GM18873 (cell line): ENCODE results near the gene RAMP3.

ENCODE experiments used
- ATAC-seq: cut with Tn5 transposase; IDR thresholded peaks from one replicate; pipeline ENCODE4 v1.9.1; 2021; ENCODE audit warnings: mild to moderate bottlenecking, moderate library complexity, moderate number of reproducible peaks; ENCODE audit not compliant: unreplicated experiment, low FRiP score

The RAMP3 gene

DNA sequence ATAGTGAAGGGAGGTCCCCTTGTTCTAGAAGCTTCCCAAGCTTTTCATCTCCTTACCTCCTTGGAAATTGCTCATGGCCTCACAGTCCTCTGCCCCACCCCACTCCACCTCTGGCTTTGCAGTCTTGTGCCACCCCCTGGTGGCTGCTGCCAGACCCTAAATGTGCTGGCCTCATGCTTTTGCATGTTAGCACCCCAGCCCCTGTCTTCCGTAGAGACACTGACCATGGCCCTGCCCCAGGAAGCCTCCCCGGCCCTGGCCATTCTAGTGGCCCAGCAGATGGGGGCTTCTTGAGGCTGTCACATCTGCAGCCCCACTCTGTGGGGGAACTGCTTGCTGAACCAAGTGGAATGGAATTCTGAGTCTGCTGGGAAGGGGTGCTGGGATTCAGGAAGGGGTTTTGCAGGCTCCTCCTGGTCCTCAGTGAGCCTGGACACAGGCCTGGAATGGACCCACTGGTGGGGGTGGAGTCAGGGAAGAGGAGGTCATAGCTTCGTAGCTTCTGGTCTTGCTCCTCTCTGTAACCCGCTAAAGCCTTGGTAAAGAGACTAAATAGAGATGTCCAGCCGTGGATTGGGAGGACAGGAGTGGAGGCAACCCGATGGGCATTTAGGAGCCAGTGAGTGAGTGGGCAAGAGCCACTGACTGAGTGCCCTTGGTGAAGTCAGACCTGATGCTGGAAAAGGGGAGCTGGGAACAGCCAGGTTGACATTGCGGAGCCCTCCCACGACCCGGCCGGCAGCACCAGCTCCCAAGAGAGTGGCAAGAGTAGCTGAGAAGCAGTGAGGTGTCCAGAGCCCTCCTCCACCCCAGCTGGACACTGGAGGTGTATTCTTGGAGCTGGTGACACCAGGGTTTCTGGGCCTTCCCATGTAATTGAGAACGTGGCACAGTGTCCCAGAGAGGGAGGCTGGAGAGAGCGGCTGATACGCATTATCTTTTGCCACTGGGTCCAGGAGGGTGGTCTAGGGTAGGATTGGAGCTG lies 20.9 kb downstream of the RAMP3 start:
- ATAC-seq = no peak

DNA sequence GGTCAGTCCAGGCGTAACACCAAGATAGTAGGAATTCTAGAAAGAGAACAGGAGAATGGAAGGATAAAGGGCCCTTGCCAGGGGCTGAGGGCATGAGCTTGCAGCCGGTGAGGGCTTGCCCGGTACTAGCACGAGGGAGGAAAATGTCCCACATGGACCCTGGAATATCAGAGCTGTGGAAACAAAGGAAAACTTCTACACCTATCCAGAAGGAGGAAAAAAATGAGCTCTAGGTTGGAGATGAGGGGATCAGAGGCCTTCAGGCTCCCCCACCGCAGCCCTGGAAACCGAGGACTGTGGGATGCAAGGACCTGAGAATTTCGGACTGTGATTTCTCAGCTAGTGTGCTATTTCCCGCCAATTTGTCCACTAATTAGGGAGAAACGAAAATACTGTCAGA lies 22.1 kb downstream of the RAMP3 start:
- no peak for ATAC-seq

DNA sequence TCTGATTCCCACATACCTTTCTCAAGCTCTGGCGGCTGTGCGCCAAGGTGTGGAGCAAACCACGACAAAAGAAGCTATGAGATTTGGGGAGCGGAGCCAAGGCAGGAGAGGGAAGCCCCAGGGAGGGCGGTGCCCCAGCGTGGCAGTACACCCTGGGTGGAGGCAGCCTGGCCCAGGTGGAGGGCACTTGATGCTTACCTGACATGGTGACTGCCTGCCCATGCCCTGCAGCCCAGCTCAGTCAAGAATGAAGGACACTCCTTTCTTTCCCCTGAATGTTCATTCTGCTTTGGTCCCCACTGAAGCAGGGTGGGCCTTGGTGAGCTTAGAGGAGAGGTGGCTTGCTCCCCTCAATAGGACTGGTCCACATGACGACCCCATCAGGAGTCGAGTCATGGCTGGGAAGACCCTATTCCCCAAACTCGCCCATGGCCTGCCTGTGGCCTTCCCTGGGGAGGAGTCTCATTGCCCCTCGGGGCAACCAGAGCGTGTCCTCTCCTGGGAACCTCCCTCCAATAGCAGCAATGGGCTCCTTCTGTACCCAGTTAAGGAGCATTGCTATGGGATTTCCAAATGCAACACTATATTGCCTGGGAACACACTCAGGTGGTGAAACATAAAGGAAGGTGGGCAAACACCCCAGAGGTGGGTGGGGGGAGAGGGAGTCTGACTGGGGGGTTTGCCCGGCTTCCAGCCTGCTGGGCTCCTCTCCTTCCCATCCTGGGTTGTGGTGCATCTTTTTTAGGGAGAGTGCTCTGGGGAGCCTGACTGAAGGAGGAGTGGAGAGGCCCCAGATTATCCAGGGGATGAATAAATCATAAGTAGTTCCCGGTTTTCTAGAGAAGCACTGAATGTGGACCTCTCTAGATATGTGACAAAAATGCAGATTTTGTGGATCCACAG lies 22.7 kb downstream of the RAMP3 start:
- ATAC-seq = no peak

DNA sequence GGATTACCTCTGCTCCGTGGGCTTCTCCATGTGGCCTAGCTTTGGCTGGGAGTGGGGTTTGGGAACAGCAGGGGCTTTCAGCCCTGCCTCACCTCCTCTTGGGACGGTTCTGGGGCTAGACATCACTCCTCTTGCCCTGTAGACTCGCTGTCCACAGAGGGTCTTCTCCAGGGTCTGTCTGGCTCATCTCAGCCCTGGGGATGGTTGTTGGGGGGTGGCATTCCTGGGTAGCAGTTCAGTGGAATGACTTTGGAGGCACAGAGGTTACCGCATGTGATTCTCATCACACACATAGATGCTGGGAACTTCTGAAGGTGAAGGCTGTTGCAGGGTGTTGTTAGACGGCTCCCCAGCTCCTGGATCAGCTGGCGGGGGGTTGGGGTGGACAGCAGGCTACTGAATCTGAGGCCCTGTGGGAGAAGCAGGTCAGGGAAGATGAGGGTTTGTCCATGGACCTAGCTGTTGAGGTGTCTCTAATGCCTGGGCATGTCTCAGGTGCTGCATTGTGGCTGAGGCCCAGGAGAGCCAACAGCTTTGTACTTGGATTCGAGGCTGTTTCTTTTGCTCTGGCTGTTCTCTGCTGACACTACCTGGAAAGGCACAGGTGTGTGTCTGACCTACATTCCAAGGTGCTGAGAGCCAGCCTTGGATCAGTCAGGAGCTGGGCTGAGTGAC lies 23.8 kb downstream of the RAMP3 start:
- ATAC-seq = no peak

DNA sequence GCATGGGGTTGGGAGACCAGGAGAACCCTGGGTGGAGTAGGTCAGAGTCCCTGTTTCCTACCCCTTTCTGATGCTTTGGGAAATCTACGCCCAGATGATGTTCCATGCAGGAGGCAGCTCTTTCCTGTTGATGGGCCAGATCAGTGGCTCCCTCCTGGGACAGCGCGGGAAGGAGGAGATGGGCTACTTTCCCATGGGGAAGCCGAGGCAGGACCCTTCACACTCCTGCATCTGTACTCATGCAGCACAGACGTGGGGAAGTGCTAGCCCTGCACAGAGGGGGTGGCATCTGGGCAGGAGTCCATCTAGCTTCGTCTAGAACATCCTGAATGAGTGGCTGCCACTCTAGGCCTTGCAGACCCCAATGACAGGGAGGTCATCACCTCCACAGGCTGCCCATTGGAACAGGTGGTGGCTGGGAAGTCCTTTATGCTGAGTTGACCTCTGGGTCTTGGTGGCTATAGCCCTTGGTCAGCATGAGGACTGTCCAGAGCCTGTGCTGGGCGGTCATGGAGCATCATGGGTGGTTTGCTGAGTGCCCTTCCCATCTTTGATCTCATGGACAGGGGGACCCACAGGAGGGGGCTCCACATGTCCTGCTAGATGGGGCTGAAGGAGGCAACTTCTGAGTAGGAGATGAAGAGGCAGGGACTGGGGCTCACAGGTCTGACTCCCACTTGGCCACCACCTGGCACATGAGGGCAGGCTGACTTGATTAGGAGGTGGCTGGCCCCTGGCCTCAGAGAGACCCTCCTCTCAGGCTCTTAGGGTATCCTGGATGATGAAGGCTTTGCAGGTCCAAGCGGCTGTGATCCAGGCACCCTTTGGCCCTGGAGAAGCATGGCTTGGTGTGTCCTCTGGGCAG lies 24.6 kb downstream of the RAMP3 start:
- no peak for ATAC-seq

DNA sequence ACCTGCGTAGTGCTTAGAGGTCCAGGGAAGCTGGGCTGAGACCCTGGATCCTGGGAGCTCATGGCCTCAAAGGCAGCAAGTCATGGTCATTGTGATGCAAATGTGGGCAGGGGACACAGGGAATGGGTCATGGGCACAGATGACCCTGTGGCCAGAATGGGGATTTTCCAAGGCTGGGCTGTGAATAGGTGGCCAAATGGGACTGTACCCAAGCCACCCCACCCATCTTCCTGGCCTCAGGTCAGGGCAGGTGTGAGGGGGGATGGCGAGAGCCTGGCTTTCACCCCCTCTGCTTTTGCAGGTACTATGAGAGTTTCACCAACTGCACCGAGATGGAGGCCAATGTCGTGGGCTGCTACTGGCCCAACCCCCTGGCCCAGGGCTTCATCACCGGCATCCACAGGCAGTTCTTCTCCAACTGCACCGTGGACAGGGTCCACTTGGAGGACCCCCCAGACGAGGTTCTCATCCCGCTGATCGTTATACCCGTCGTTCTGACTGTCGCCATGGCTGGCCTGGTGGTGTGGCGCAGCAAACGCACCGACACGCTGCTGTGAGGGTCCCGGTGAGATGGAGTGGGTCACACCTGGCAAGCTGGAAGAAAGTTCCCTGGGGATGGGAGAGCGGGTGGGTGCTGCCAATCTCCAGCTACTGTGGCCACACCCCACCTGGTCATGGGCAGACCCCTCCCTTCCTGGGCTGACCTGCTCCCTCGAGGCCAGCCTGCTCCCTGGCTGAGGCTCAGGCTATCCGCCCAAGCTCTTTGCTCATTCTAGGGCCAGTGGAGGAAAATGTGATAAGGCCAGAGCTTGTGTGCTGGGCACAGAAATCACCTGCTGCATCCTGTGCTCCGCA lies 25.5 kb downstream of the RAMP3 start:
- no peak for ATAC-seq

DNA sequence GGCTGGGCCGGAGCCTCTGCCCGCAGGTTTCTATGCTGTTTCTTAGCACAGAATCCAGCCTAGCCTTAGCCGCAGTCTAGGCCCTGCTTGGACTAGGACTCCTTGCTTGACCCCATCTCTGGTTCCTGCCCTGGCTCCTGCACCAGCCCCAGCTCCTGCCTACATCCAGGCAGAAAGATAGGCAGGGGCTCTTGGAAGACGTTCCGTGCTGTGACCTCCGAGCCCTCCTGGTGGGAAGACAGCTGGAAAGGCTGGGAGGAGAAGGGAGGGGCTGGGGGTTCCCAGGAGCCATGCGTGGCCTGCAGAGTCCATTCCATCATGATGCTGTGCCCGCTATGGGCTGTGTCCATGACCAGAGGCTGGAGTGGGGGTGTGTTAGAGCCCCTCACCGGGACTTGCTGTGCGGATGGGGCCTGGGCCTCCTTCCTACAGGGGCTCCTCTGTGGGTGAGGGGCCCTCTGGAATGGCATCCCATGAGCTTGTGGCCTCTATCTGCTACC lies 26.2 kb downstream of the RAMP3 start:
- no peak for ATAC-seq

DNA sequence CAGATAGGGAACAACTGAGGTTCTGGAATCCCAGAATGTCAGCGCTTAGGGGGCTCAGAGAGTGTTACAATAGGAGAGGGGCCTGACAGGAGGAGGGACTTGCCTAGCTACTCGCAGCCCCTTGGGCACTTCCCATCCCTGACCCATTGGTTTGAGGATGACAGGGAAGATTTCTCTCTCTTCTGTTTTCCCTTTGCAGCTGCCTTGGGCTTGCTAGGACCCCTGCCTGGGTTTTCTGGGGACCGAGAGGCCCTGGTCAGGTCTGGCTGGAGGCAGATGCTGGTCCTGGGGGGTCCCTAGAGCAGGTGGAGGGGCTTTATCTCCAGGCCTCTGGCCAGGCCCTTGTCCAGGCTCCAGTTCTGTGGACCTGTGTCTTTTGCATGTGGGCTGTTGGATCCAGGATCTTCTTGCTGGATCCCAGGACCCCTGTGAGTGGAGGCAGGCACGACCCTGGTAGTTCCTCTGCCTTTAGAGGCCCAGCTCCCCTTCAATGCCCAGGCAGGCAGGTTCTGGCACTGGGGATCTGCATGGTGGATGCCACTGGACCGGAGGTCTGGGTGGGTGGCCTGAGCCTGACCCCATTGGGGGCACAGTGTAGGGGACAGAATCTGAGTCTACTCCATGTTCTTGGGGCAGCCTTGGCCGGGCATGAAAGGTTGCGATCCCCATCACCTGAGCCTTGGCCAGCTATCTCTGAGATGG lies 26.9 kb downstream of the RAMP3 start:
- no peak for ATAC-seq

DNA sequence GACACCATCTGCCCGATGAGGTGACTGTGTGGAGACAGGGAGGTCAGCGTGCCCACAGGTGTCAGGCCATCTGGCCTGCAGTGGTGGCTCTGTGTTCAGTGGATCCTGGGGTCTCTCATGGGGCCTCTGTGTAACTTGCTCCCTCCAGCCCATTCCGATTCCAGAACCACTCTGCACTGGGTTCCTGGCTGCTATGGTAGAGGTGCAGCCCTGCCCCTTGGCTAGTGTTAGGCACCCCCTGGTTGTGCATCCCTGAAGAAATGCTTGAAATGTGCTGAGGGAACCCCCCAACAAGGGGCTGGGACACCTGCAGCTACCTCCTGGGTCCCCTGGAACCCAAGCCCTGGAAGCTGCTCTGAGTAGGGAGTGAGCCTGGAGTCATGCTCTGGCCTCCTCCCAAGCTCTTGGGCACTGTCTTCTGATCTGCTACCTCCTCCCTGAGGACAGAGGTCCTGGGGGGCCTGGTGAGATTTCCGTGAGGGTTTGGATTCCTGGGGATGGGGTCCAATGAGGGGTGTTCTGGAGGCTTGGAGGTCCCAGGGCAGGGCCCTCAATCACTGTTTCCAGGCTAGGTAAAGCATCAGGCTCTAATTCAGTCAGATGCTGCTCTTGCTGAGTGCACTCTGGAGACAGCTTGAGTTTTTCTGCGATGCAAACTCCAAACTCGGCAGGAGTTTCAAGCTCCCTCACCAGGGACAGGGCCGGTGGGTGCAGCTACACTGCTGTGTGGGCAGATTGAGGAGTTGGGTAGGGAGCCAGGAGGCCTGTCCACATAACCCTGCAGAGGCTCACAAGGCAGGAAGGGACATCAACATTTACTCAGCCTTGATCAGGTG lies 27.7 kb downstream of the RAMP3 start:
- no peak for ATAC-seq

DNA sequence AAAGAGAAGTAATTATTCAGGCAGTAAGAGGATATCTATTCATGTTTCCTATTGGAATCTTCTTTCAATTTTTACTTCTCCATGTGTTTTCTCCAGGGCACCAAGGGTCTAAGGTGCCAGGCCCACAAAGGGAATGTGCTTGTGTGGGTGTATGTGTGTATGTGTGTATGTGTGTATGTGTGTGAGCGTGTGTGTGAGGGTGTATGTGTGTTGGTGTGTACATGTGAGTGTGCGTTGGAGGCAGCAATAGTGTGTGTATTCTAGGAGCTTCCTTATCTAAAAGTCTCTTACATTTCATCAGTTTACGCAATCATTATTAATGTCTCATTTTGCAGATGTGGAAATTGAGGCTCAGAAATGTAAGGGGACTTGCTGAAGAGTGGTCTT lies 28.3 kb downstream of the RAMP3 start:
- no peak for ATAC-seq

DNA sequence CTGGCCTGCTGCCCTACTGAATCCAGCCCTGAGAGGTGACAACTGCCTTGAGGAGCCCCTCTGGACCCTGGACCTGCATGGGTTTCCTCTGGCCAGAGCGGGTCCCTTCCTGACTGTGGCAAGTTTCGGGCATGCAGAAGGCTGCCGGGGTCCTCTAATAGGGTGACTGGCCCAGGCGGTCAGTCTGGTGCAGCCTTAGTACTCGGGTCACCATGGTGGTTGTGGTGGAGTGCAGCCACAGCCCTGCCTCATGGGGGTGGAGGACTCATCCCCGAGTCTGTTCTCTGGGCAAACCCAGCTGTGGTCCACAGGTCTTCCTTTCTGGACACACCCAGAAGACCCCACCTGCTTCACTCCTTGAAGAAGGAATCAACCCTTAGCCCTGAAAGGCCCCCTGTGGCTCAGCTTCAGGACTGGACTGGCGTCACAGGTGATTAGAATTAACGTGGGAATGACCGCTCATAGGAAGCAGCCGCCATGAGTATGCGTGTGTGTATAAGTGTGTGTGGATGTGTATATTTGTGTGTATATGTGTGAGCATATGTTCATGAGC lies 28.7 kb downstream of the RAMP3 start:
- no peak for ATAC-seq

DNA sequence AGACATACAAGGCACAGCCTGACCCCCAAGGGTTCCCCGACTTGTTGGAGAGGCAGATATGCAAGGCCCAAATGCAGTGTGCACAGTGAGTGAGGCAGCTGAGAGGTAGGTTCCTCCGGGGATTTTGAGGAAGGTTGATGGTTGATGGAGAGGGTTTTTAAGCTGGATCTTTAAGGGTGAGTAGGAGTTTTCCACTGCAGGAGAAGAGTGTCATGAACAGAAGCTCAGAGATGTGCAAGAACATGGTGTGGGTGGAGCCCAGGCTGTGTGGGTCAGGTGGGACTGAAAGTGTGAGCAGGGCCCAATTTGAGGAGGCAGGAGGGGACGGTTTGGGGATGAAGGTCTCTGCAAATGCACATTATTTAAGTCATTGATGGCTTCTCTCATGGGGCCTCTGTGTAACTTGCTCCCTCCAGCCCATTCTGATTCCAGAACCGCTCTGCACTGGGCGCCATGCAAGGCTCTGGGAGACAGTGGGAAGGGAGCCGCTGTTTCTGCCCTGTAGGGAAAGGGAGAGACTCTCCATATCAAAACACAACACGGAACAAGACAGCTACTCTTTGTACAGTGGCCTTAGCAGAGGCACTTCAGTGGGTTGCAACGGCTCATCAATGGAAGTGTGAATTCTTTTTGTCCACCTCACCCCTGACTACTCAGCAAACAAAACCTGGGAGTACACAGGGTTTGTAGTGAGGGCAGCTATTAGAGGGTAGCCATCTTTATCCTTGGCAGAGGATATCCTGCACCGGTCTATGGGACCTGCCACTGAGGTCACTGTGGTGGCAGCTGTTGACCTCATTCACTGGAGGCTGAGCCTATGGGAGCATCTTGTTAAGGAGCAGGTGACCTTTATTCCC lies 29.7 kb downstream of the RAMP3 start:
- no peak for ATAC-seq

DNA sequence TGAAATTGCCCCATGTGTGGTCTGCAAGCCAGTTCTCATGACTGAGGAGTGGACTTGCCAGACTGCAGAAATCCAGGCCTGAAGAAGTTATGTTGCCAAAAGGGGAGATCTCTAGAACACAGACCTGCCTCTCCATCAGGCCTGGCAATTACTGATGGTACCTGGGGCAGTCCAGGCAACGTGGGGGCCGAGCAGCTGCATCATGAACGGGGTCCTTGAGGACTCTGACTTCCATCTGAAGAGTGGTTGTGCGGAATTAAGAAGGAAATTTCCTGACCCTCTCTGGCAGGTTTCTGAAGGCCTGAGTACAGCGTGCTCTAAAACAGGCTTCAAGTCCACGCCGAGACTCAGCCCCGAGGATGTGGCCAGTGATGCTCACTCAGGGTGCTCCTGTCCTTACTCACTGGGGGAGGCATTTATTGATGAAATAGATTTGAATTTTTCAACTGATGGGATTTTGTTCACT lies 30.4 kb downstream of the RAMP3 start:
- no peak for ATAC-seq

DNA sequence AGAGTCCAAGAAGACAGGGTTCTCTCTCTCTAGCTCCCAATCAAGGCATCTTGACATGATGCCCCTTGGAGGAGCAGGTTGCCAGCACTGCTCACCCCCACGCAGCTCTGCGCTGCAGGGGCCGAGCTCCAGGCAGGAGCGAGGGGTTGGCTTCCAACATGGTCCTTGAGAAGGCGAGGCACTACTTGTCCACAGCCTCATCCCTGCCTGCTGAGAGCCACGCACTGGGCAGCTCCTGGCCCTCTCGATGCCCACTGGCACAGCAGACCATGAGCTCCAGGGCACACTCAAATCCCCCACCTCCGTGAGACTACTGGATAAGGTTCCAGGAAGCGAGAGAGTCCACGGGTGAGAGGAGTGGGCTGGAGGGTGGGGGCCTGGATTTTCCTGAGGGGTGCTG lies 31.1 kb downstream of the RAMP3 start:
- no peak for ATAC-seq

DNA sequence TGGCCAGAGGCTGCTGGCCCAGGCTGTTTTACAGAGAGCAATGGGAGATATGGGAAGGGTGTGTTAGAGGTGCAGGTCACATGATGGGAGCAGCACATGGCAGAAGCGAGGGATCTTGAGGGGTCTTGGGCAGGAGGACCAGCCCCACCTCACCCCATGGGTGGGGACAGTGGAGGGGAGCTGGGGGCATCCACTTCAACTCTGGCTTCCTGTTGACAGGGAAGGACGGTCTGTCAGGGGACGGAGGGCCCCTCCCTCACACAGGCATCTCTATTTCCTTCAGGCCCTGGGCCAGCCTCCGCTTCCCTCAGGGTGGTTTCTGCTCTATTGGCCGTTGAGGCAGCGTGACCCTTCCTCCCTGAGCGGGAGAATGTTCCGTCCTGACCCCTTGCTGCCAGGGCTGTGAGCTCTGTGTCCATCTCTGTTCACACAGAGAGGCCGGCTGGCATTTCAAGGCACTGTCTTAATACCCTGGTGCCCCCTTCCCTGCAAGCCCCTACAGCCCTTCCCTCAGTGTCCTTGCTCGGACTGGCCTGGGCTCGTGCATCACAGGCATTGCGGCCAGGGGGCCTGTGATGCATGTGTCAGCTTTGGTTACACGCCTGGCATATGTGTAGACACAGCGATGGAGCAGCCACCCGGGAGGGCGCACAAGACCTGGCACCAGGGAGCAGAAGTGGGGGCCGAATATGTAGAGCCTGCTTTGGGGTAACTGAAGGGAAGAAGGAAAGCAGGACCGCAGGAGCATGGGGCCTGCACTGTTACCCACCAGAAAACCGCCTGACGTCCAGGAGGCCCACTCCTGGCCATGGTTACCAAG lies 31.8 kb downstream of the RAMP3 start:
- ATAC-seq = no peak
